Measurements from ENCODE around the gene UGT2B15. TPM values are rescaled to one million over a fixed set of nuclear protein-coding genes. Genes with fewer than 3 reads are reported as not detected.

The UGT2B15 gene
- total RNA-seq, 1 donor from 2014 or later = not detected

- H3K27me3 ChIP-seq (ENCODE audit: control insufficient read depth, insufficient read depth, low read length) = no peaks in the 10 kb centered on the region
- no peak for TF ChIP-seq CTCF (IDR thresholded peaks at IDR 0.05; ENCODE audit: insufficient read depth, low read length, severe bottlenecking)
- DNase-seq (ENCODE audit: low read depth) (no peak), FAIRE-seq (no peak)
- H3K36me3 ChIP-seq (ENCODE audit: control insufficient read depth, insufficient read depth, low read length) = no peaks in the 10 kb centered on the region
- H3K4me3 ChIP-seq (ENCODE audit: low read depth, low read length) = no peak overlapping the region
Observed at GRCh38 chr4:68615699-68616422, 54.6 kb downstream of the UGT2B15 start.

- FAIRE-seq (no peak), DNase-seq (ENCODE audit: low read depth) (no peak)
- Histone ChIP-seq H3K27me3 (ENCODE audit: control insufficient read depth, insufficient read depth, low read length) (no peaks in the 10 kb centered on the region), H3K36me3 (ENCODE audit: control insufficient read depth, insufficient read depth, low read length) (no peaks in the 10 kb centered on the region), H3K4me3 (ENCODE audit: low read depth, low read length) (no peak overlapping the region)
- TF ChIP-seq CTCF (IDR thresholded peaks at IDR 0.05; ENCODE audit: insufficient read depth, low read length, severe bottlenecking) = no peak
Observed at GRCh38 chr4:68613752-68614151, 56.7 kb downstream of the UGT2B15 start.

- TF ChIP-seq CTCF (IDR thresholded peaks at IDR 0.05; ENCODE audit: insufficient read depth, low read length, severe bottlenecking) = no peak
- no peak for FAIRE-seq
- no peak overlapping the region for H3K4me3 ChIP-seq (ENCODE audit: low read depth, low read length)
- DNase-seq (ENCODE audit: low read depth) = no peak
- no peaks in the 10 kb centered on the region for H3K36me3 ChIP-seq (ENCODE audit: control insufficient read depth, insufficient read depth, low read length)
- no peaks in the 10 kb centered on the region for H3K27me3 ChIP-seq (ENCODE audit: control insufficient read depth, insufficient read depth, low read length)
Observed at GRCh38 chr4:68606240-68606639, 64.2 kb downstream of the UGT2B15 start.

GRCh38 chr4:68599150-68599549 lies 71.3 kb downstream of the UGT2B15 start:
- DNase-seq (ENCODE audit: low read depth) (peak; percentile 29), FAIRE-seq (no peak)
- no peaks in the 10 kb centered on the region for H3K36me3 ChIP-seq (ENCODE audit: control insufficient read depth, insufficient read depth, low read length)
- TF ChIP-seq CTCF (IDR thresholded peaks at IDR 0.05; ENCODE audit: insufficient read depth, low read length, severe bottlenecking) = no peak
- no peak overlapping the region for H3K4me3 ChIP-seq (ENCODE audit: low read depth, low read length)
- H3K27me3 ChIP-seq (ENCODE audit: control insufficient read depth, insufficient read depth, low read length) = no peaks in the 10 kb centered on the region

GRCh38 chr4:68597482-68597881 lies 73.0 kb downstream of the UGT2B15 start:
- H3K36me3 ChIP-seq (ENCODE audit: control insufficient read depth, insufficient read depth, low read length) = no peaks in the 10 kb centered on the region
- FAIRE-seq (no peak), DNase-seq (ENCODE audit: low read depth) (no peak)
- no peak for TF ChIP-seq CTCF (IDR thresholded peaks at IDR 0.05; ENCODE audit: insufficient read depth, low read length, severe bottlenecking)
- H3K4me3 ChIP-seq (ENCODE audit: low read depth, low read length) = no peak overlapping the region
- no peaks in the 10 kb centered on the region for H3K27me3 ChIP-seq (ENCODE audit: control insufficient read depth, insufficient read depth, low read length)

Other genes with a start within 250 kb of the UGT2B15 start
- gene TMPRSS11E, start 223.2 kb downstream of the UGT2B15 start, total RNA-seq = 9.2 and 45.2 TPM in 2 replicates
- 0.13 TPM in 1 of 2 replicates, not detected in the other for gene UGT2B17, start 94.3 kb downstream of the UGT2B15 start, total RNA-seq
- gene UGT2B10, start 145.3 kb upstream of the UGT2B15 start, total RNA-seq = not detected in 2 replicates